GM12878 (cell line): Measurements from ENCODE around the gene HGS. TPM values are rescaled to one million over a fixed set of nuclear protein-coding genes. Genes with fewer than 3 reads are reported as not detected.

Source experiments
- BACH1 ChIP-seq: fragments of 450-650 bp; IDR thresholded peaks from 2 replicates; pipeline ENCODE4 v1.6.1; 2017; ENCODE audit warnings: mild to moderate bottlenecking, borderline replicate concordance
- CBFB ChIP-seq: IDR thresholded peaks from 2 replicates; pipeline ENCODE4 v1.6.1; 2016; ENCODE audit warnings: antibody characterized with exemption, low read depth
- CBX5 ChIP-seq: sonication (generic); IDR thresholded peaks from 2 replicates; pipeline ENCODE4 v1.6.1; 2016; ENCODE audit warnings: low read depth, moderate library complexity, mild to moderate bottlenecking, inconsistent platforms
- CEBPB ChIP-seq, 2 experiments: fragments of 150-350 bp in 1 of 2; IDR thresholded peaks; 2 replicates each; pipeline ENCODE4 v1.6.1; 2012 to 2014; ENCODE audit warnings: low read depth in 2 of 2, low read length in 2 of 2, borderline replicate concordance in 1 of 2, inconsistent platforms in 1 of 2
- EED ChIP-seq: sonication (generic); IDR thresholded peaks from 2 replicates; pipeline ENCODE4 v1.6.1; 2016; ENCODE audit warnings: antibody characterized with exemption, low read depth
- FOXK2 ChIP-seq: fragments of 450-650 bp; IDR thresholded peaks from 2 replicates; pipeline ENCODE4 v1.6.1; 2017; ENCODE audit warnings: mild to moderate bottlenecking, moderate library complexity
- HCFC1 ChIP-seq: fragments of 150-350 bp; IDR thresholded peaks from 2 replicates; pipeline ENCODE4 v1.6.1; 2014; ENCODE audit warnings: low read length
- HDAC2 ChIP-seq: fragments of 200-600 bp; sonication (generic); IDR thresholded peaks from 2 replicates; pipeline ENCODE4 v1.6.1; 2017
- HDGF ChIP-seq: fragments of 450-650 bp; IDR thresholded peaks from 2 replicates; pipeline ENCODE4 v1.6.1; 2016; ENCODE audit warnings: antibody characterized with exemption
- KLF5 ChIP-seq: fragments of 450-650 bp; IDR thresholded peaks from 2 replicates; pipeline ENCODE4 v1.6.1; 2014; ENCODE audit warnings: mild to moderate bottlenecking; ENCODE audit not compliant: partially characterized antibody
- NFYB ChIP-seq: IDR thresholded peaks from 2 replicates; pipeline ENCODE4 v1.6.1; 2011; ENCODE audit warnings: low read depth, mild to moderate bottlenecking, low read length, improper control_type of control experiment, moderate library complexity; ENCODE audit not compliant: insufficient read depth
- POLR2A ChIP-seq: IDR thresholded peaks from 2 replicates; pipeline ENCODE4 v1.6.1; 2011; ENCODE audit warnings: low read depth, mild to moderate bottlenecking, low read length
- RAD21 ChIP-seq: IDR thresholded peaks from 2 replicates; pipeline ENCODE4 v1.6.1; 2011; ENCODE audit warnings: mild to moderate bottlenecking, low read depth, low read length, moderate library complexity; ENCODE audit not compliant: insufficient read depth
- SIX5 ChIP-seq: IDR thresholded peaks from 2 replicates; pipeline ENCODE4 v1.6.1; 2011; ENCODE audit warnings: mild to moderate bottlenecking, low read depth, low read length, moderate library complexity; ENCODE audit not compliant: severe bottlenecking
- SMC3 ChIP-seq: IDR thresholded peaks from 2 replicates; pipeline ENCODE4 v1.6.1; 2011; ENCODE audit warnings: low read length, improper control_type of control experiment, borderline replicate concordance
- SREBF2 ChIP-seq: IDR thresholded peaks from 2 replicates; pipeline ENCODE4 v1.6.1; 2012; ENCODE audit warnings: mild to moderate bottlenecking, low read length
- TARDBP ChIP-seq: IDR thresholded peaks from 2 replicates; pipeline ENCODE4 v1.6.1; 2016; ENCODE audit warnings: borderline replicate concordance
- ZZZ3 ChIP-seq: IDR thresholded peaks from 2 replicates; pipeline ENCODE4 v1.6.1; 2011; ENCODE audit warnings: low read depth; ENCODE audit not compliant: control insufficient read depth, insufficient read length
- polyA plus RNA-seq, 11 experiments: library from polyadenylated mRNA; depleted of rRNA in 4 of 11; unstranded in 6 of 11; stranded (reverse) in 5 of 11; fragments of >200 nt; fragmentation: Nextera tagmentation in 4 of 11; fragmentation: Illumina TruSeq in 1 of 11; extraction: Ambion mirVana in 4 of 11; extraction: Trizol in 1 of 11; gene quantifications; 1 replicate in 1 of 11; 2 replicates in 10 of 11; pipeline versions ENCODE4 v1.2.1 to v1.2.3, GENCODE V29; 2011 to 2016; ENCODE audit warnings: inconsistent platforms in 2 of 11, missing spikeins in 2 of 11, low read depth in 1 of 11
- total RNA-seq, 4 experiments: library from RNA; depleted of rRNA in 3 of 4; stranded (reverse); fragments of >200 nt in 3 of 4; fragmentation: Illumina TruSeq in 1 of 4; extraction: Trizol in 1 of 4; gene quantifications; 2 replicates each; pipeline versions ENCODE4 v1.2.1 to v1.2.3, GENCODE V29; 2013 to 2021
- TF ChIP-seq, protein P1 (sequence below): fragments of 450-650 bp; IDR thresholded peaks from 2 replicates; pipeline ENCODE4 v1.6.1; 2017; ENCODE audit warnings: low read depth, mild to moderate bottlenecking, moderate library complexity
- TF ChIP-seq, protein P2 (sequence below): fragments of 450-650 bp; formaldehyde crosslinking; IDR thresholded peaks from 2 replicates; pipeline ENCODE4 v1.4.0; 2020; ENCODE audit warnings: mild to moderate bottlenecking, moderate library complexity
- TF ChIP-seq, protein P3 (sequence below): IDR thresholded peaks from 2 replicates; pipeline ENCODE4 v1.6.1; 2012; ENCODE audit warnings: low read depth, low read length, improper control_type of control experiment
- TF ChIP-seq, protein P4 (sequence below): fragments of 150-350 bp; IDR thresholded peaks from 2 replicates; pipeline ENCODE4 v1.6.1; 2016; ENCODE audit warnings: low read depth, low read length

HGS gene
- total and polyA plus RNA-seq, 10 of the 15 experiments (the other 5 are each of a cell fraction or from before 2014, with no cell fraction given): 2.2 to 85.6 (median 55.3) TPM

DNA sequence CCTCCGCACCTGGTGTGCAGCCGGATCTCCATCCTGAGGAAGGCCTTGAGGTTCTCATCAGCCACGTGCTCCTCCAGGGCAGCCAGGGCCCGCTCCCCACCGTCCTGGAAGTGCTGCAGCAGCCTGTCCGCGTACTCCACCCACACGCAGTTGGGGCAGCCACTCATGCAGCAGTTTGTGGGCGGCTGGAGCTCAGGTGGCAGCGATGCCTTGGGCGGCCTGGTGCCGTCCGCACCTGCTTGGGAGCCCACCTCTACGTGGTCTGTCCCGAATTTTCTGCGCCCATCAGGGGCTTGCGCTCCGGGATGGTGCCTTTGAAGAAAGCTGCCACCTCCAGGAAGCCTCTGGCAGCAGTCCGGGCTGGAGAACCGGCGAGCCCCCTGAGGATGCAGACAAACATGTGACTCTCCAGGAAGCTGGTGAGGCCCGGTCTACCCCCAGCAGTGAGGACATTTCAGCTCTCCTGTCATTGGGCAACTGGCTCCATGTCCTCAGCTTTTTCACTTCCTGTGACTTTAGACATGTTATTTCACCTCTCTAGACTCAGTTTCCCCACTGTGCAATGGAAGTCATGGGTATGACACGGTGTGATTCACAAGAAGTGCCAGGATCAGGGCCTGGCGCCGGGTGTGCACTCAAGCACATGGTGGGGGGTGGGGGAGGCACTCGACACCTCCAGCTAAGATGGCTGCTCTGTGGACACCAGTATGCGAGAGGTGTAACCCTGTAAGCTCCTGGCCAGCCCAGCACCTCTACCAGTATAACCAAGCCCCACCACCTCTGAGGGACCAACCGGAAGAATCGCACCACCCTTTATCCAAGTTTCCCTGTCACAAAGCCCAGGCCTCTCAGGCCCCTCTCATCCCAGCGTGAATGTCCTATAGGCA, 18.4 kb upstream of the HGS start (continued):
- TF ChIP-seq, protein P1, sequence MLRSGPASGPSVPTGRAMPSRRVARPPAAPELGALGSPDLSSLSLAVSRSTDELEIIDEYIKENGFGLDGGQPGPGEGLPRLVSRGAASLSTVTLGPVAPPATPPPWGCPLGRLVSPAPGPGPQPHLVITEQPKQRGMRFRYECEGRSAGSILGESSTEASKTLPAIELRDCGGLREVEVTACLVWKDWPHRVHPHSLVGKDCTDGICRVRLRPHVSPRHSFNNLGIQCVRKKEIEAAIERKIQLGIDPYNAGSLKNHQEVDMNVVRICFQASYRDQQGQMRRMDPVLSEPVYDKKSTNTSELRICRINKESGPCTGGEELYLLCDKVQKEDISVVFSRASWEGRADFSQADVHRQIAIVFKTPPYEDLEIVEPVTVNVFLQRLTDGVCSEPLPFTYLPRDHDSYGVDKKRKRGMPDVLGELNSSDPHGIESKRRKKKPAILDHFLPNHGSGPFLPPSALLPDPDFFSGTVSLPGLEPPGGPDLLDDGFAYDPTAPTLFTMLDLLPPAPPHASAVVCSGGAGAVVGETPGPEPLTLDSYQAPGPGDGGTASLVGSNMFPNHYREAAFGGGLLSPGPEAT: 0 out of 2 replicates have a peak, but pooled peaks have one; percentile 34
- TF ChIP-seq POLR2A (peak; percentile 21), EED (no peak), HDAC2 (no peak), NFYB (peak; percentile 35; the same call in 1 of the 2 replicates), RAD21 (no peak), CBX5 (no peak), CBFB (no peak), KLF5 (no peak), ZZZ3 (no peak), HDGF (no peak), HCFC1 (no peak), SIX5 (no peak), BACH1 (0 out of 2 replicates have a peak, but pooled peaks have one; percentile 29), SREBF2 (no peak), TARDBP (no peak), CEBPB (IDR thresholded peaks at IDR 0.05; ENCODE audit: borderline replicate concordance in 1 of 2, low read depth in 2 of 2, low read length in 2 of 2) (no peak), SMC3 (no peak), FOXK2 (no peak)
- TF ChIP-seq, protein P2, sequence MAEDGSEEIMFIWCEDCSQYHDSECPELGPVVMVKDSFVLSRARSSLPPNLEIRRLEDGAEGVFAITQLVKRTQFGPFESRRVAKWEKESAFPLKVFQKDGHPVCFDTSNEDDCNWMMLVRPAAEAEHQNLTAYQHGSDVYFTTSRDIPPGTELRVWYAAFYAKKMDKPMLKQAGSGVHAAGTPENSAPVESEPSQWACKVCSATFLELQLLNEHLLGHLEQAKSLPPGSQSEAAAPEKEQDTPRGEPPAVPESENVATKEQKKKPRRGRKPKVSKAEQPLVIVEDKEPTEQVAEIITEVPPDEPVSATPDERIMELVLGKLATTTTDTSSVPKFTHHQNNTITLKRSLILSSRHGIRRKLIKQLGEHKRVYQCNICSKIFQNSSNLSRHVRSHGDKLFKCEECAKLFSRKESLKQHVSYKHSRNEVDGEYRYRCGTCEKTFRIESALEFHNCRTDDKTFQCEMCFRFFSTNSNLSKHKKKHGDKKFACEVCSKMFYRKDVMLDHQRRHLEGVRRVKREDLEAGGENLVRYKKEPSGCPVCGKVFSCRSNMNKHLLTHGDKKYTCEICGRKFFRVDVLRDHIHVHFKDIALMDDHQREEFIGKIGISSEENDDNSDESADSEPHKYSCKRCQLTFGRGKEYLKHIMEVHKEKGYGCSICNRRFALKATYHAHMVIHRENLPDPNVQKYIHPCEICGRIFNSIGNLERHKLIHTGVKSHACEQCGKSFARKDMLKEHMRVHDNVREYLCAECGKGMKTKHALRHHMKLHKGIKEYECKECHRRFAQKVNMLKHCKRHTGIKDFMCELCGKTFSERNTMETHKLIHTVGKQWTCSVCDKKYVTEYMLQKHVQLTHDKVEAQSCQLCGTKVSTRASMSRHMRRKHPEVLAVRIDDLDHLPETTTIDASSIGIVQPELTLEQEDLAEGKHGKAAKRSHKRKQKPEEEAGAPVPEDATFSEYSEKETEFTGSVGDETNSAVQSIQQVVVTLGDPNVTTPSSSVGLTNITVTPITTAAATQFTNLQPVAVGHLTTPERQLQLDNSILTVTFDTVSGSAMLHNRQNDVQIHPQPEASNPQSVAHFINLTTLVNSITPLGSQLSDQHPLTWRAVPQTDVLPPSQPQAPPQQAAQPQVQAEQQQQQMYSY (CRISPR knock-in tag): no peak
- TF ChIP-seq, protein P3, sequence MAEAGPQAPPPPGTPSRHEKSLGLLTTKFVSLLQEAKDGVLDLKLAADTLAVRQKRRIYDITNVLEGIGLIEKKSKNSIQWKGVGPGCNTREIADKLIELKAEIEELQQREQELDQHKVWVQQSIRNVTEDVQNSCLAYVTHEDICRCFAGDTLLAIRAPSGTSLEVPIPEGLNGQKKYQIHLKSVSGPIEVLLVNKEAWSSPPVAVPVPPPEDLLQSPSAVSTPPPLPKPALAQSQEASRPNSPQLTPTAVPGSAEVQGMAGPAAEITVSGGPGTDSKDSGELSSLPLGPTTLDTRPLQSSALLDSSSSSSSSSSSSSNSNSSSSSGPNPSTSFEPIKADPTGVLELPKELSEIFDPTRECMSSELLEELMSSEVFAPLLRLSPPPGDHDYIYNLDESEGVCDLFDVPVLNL: no peak
- TF ChIP-seq, protein P4, sequence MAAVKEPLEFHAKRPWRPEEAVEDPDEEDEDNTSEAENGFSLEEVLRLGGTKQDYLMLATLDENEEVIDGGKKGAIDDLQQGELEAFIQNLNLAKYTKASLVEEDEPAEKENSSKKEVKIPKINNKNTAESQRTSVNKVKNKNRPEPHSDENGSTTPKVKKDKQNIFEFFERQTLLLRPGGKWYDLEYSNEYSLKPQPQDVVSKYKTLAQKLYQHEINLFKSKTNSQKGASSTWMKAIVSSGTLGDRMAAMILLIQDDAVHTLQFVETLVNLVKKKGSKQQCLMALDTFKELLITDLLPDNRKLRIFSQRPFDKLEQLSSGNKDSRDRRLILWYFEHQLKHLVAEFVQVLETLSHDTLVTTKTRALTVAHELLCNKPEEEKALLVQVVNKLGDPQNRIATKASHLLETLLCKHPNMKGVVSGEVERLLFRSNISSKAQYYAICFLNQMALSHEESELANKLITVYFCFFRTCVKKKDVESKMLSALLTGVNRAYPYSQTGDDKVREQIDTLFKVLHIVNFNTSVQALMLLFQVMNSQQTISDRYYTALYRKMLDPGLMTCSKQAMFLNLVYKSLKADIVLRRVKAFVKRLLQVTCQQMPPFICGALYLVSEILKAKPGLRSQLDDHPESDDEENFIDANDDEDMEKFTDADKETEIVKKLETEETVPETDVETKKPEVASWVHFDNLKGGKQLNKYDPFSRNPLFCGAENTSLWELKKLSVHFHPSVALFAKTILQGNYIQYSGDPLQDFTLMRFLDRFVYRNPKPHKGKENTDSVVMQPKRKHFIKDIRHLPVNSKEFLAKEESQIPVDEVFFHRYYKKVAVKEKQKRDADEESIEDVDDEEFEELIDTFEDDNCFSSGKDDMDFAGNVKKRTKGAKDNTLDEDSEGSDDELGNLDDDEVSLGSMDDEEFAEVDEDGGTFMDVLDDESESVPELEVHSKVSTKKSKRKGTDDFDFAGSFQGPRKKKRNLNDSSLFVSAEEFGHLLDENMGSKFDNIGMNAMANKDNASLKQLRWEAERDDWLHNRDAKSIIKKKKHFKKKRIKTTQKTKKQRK: no peak
